Erythroblast (primary cell): ENCODE results near the gene SNX33.

Experiments used
- GATA1 ChIP-seq: IDR thresholded peaks from 2 replicates; pipeline ENCODE4 v1.6.1; 2011; ENCODE audit warnings: low read depth, mild to moderate bottlenecking, control low read depth, low read length, moderate library complexity
- POLR2A ChIP-seq: IDR thresholded peaks from 2 replicates; pipeline ENCODE4 v1.6.1; 2011; ENCODE audit warnings: mild to moderate bottlenecking, low read length

GRCh38 chr15:75598361-75598760 lies 49.4 kb upstream of the SNX33 start:
- no peak for TF ChIP-seq POLR2A
- TF ChIP-seq GATA1, result no peak
